Cardiac fibroblast (primary cell): ENCODE data around the gene MEP1A.

Experiments
- DNase-seq, 2 donors: peaks; one replicate each; pipeline versions ENCODE4 v3.0.0 to v3.0.0-alpha.2; 2010; ENCODE audit warnings: low read depth in 2 of 2
- H3K4me3 ChIP-seq, 2 donors: replicated peaks in 1 of 2; 1 replicate in 1 of 2; 2 replicates in 1 of 2; pipeline ENCODE4 v1.5.1; 2011; ENCODE audit warnings: low read depth in 2 of 2, low read length in 2 of 2, mild to moderate bottlenecking in 2 of 2, moderate library complexity in 1 of 2
- TF ChIP-seq, protein P1 (sequence below): IDR thresholded peaks from one replicate; pipeline ENCODE4 v1.5.1; 2011; ENCODE audit warnings: low read depth, mild to moderate bottlenecking, low read length, inconsistent platforms

MEP1A gene

DNA sequence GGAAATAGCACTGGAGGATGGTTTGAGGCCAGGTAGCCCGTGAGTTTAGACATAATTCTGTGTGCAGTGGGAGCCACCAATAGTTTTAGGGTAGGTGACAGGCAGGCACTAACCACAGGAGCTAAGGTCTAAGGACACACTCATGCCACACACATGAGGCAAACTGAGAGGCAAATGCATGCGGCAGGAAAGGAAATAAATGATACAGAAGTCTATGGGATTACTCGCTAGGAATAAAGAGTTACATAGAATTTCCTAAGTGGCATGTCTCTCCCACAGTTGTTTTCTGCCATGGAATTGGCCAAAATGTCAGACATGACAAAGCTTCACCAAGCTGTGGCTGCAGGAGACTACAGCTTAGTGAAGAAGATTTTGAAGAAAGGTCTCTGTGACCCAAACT lies 41.5 kb upstream of the MEP1A start:
- no peak for DNase-seq
- TF ChIP-seq, protein P1, sequence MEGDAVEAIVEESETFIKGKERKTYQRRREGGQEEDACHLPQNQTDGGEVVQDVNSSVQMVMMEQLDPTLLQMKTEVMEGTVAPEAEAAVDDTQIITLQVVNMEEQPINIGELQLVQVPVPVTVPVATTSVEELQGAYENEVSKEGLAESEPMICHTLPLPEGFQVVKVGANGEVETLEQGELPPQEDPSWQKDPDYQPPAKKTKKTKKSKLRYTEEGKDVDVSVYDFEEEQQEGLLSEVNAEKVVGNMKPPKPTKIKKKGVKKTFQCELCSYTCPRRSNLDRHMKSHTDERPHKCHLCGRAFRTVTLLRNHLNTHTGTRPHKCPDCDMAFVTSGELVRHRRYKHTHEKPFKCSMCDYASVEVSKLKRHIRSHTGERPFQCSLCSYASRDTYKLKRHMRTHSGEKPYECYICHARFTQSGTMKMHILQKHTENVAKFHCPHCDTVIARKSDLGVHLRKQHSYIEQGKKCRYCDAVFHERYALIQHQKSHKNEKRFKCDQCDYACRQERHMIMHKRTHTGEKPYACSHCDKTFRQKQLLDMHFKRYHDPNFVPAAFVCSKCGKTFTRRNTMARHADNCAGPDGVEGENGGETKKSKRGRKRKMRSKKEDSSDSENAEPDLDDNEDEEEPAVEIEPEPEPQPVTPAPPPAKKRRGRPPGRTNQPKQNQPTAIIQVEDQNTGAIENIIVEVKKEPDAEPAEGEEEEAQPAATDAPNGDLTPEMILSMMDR = no peak

DNA sequence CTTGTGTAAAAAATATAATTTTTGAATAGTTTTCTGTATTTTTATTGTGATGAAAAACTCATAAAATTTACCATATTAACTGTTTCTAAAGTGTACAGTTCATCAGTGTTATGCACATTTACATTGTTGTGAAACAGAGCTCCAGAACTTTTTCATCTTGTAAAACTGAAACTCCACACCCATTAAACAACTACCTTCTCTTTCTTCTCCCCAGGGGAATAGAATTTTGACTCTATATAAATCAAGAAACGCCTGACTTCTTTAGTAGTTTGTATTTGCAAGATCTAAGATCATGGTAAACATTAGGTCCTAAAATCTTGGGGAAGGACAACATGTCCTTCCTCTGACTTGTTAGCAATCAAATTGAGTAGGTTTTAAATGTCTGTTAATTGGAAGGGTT lies 37.3 kb upstream of the MEP1A start:
- TF ChIP-seq, protein P1 = no peak
- DNase-seq = no peak
- no peak overlapping the region for H3K4me3 ChIP-seq

More for the DNA sequence above, 41.5 kb upstream of the MEP1A start:
- no peak overlapping the region for H3K4me3 ChIP-seq

DNA sequence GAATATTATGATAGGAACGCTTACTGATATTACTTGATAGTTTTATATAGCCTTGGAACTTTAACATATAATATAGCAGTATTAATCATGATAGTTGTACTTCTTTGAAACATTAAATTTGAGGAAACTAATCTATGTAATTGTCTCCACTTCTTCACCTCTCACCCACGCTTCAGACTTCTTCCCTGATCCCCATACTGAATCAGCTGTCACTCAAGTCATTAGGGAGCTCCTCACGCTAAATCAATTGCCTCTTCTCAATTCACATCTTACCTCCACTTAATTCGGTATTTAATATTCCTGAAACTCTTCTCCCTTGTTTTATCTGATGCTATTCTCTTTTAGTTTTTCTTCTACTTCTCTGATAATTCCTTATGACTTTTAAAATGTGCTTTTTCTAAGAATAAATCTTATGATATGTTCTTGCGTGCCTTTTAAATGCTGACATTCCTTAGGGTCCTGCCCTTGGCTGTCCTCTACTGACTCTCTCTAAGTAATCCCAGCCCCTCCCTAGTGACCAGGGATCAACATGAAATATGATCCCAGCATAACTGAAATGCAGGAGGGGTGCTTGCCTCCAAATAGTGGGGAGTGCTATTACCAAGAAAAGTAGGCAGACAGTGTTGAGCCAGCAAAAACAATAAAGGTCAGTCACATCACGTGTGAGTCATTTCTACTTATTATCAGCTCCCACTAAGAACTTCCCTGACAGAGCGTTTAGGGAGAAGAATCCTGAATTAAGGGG lies 36.5 kb upstream of the MEP1A start:
- peak in 1 of 2 donors; percentile 31 for DNase-seq
- TF ChIP-seq, protein P1 = no peak
- no peak overlapping the region for H3K4me3 ChIP-seq

DNA sequence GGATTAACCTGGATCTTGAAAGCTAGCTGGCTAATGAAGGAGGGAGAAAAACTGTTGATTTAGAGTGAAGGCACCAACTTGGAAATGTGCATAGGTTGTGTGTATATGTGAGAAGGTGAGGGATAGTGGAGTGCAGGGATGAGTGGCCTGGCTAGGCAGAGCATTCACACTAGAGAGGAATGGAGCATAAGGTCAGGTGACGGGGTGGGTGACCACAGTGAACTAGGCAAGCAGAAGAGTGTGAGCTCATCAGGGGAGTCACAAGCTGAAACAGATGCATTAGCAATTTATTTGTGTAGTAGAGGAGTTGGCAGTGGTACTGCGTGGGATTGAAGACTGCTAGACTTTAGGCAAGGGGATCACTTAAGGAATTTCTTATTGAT lies 36.0 kb upstream of the MEP1A start:
- H3K4me3 ChIP-seq = no peak overlapping the region
- DNase-seq = no peak
- TF ChIP-seq, protein P1 = no peak

DNA sequence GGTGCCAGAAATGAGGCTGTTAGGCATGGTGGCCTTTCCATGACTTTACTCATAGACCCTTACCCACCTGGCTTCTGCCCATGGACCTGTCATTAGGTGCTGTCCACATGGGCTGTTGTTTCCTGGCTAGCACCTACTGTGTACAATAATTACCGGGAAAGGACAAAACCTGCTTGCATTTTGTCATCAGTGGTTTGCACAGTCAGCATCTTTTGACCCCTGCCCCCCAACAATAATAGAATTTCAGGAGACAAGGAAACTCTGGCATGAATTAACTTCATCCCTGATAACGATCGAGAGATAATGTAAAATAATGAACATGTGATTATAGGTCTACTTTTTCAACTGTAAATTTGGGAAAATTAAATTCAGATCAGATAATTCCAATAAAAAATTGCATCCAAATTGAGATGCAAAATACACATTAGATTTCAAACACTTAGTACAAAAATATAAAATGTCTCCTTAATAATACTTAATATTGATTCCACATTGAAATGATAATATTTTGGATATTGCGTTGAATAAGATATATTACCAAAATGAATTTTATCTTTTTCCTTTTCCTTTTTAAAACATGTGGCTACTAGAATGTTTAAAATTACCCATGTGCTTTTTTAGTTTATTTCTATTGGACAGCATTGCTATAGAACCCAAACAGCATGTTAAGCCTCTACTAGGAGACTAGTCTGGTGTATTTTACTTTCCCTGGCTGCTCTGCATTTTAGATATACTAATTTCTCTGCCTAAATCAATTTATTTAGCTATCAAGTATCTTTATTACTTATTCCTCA lies 34.0 kb upstream of the MEP1A start:
- no peak for DNase-seq
- TF ChIP-seq, protein P1 = no peak
- no peak overlapping the region for H3K4me3 ChIP-seq

DNA sequence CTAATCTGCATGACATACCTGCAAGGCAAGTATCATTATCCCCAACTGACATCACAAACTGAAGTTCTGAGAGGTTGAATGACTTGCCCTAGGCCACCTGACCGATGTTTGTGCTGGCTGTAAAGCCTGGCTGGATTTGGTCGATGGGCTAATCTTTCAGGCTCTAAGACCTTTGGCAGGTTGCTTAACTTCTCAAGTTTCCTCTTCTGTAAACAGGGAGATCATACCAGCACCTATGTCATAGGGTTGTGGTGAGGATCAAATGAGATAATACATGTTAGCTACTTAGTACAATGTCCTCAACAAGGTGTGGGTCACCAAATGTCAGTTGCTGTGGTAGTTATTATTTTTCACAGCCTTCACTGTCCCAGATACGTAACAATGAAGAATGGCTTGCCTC lies 32.3 kb upstream of the MEP1A start:
- TF ChIP-seq, protein P1 = no peak
- H3K4me3 ChIP-seq = no peak overlapping the region
- no peak for DNase-seq
